Small intestine (tissue), 7 donors: Measurements from ENCODE around the gene BPNT1. TPM values are rescaled to one million over a fixed set of nuclear protein-coding genes. Genes with fewer than 3 reads are reported as not detected.

ENCODE experiments used
- DNase-seq, 2 donors: peaks; one replicate each; pipeline versions ENCODE4 v3.0.0 to v3.0.0-alpha.2; 2013
- FAIRE-seq: peaks from 2 replicates; lab custom pipeline; 2012; peaks lifted over from hg19 to GRCh38; lab: Jason Lieb, UNC
- H3K27ac ChIP-seq, 3 donors: one replicate each; pipeline ENCODE4 v1.5.1; 2013; ENCODE audit warnings: low read length in 2 of 3, mild to moderate bottlenecking in 2 of 3, control low read depth in 1 of 3, inconsistent platforms in 1 of 3, low read depth in 1 of 3, moderate library complexity in 1 of 3
- H3K27me3 ChIP-seq, 3 donors: one replicate each; pipeline ENCODE4 v1.6.1; 2013; ENCODE audit warnings: low read length in 3 of 3, inconsistent platforms in 1 of 3; ENCODE audit not compliant: control insufficient read depth in 3 of 3, insufficient read depth in 3 of 3
- H3K36me3 ChIP-seq, 3 donors: one replicate each; pipeline ENCODE4 v1.6.1; 2013; ENCODE audit warnings: low read length in 3 of 3, inconsistent platforms in 1 of 3, low read depth in 1 of 3, mild to moderate bottlenecking in 1 of 3, moderate library complexity in 1 of 3; ENCODE audit not compliant: control insufficient read depth in 3 of 3, insufficient read depth in 2 of 3
- H3K4me1 ChIP-seq, 3 donors: one replicate each; pipeline ENCODE4 v1.6.1; 2013; ENCODE audit warnings: low read length in 2 of 3, inconsistent platforms in 1 of 3, low read depth in 1 of 3, mild to moderate bottlenecking in 1 of 3, moderate library complexity in 1 of 3; ENCODE audit not compliant: control insufficient read depth in 3 of 3, insufficient read depth in 2 of 3
- H3K4me3 ChIP-seq, 3 donors: one replicate each; pipeline ENCODE4 v1.5.1; 2013; ENCODE audit warnings: low read length in 3 of 3, control low read depth in 1 of 3, inconsistent platforms in 1 of 3, low read depth in 1 of 3, mild to moderate bottlenecking in 1 of 3, moderate library complexity in 1 of 3
- H3K9me3 ChIP-seq, 2 donors: one replicate each; pipeline ENCODE4 v1.6.1; 2013; ENCODE audit warnings: low read depth in 1 of 2, low read length in 1 of 2; ENCODE audit not compliant: control insufficient read depth in 2 of 2, insufficient read depth in 1 of 2
- WGBS, 3 donors: extraction: QIAGEN DNeasy Blood & Tissue Kit; methylation state at CpG; one replicate each; pipeline ENCODE4 v1.1.7; 2013; 5-methylcytosine and 5-hydroxymethylcytosine counted together
- polyA plus RNA-seq, 4 donors: library from polyadenylated mRNA; stranded (reverse) in 3 of 4; unstranded in 1 of 4; fragments of 200-250 nt in 3 of 4; fragments of 120-200 nt in 1 of 4; gene quantifications; one replicate each; pipeline versions ENCODE4 v1.2.1 to v1.2.3, GENCODE V29; 2013
- donor health status: healthy with polysubstance abuse.
- donor health status: control.
- donor health status: control.
- donor health status: Bipolar disorder and iron deficiency.
- donor health status: healthy.

BPNT1 gene
- polyA plus RNA-seq, 4 donors = 40.9 to 90.1 (median 64.7) TPM

DNA sequence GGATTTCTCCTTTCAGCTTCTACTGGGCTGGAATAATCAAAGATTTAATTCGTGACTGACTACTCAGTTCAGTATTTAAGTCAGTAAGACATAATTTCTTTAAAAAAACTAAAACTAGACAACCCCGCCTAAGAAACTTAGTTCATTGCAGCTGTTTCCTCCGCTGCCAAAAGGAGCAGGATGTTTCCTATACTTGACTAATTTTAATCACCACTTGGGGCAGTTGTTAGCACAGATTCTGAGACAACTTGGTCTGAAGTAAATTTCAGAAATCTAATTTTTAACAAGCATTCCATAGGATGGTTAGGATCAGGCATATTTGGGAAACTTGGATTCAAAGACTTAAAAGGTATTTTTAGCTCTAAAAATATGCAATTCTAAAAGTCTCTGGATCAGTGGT, 77.3 kb downstream of the BPNT1 start:
- FAIRE-seq (no peak), DNase-seq (no peak)
- Histone ChIP-seq H3K9me3 (no peaks in the 10 kb centered on the region), H3K4me1 (no peaks in the 10 kb centered on the region), H3K27ac (no peak overlapping the region), H3K36me3 (peaks cover 11 to 24% (median 16%) of the 10 kb centered on the region in 3 donors), H3K4me3 (no peak overlapping the region), H3K27me3 (no peaks in the 10 kb centered on the region)
- 36 to 77% (median 68%) methylated on average over 3 of the region's 3 CpGs for WGBS, 3 donors

DNA sequence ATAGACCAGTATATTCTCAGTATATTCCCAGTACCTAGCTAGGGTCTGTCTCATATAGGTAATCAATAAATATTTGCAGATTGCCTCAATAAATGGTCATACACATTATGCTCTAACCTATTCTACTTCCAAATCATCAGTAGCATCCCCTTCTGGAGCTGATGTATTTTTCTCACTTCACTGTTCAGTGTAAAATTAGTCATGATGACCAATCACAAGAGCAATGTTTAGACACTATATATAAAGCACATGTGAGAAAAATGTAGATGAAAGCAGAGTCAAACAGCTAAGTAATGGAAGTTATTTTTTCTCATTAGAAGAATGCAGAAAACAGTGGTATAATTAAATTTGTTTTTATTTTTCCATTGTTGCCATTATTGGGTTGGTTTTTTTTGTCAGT, 78.0 kb downstream of the BPNT1 start:
- no peak overlapping the region for H3K4me3 ChIP-seq
- H3K9me3 ChIP-seq = no peaks in the 10 kb centered on the region
- no peak overlapping the region for H3K27ac ChIP-seq
- no peaks in the 10 kb centered on the region for H3K27me3 ChIP-seq
- DNase-seq (no peak), FAIRE-seq (no peak)
- H3K36me3 ChIP-seq = peaks cover 9 to 20% (median 16%) of the 10 kb centered on the region in 3 donors
- H3K4me1 ChIP-seq = no peaks in the 10 kb centered on the region

Other genes starting within 250 kb of the BPNT1 start
- gene SLC30A10, start 161.2 kb downstream of the BPNT1 start, polyA plus RNA-seq = 10 to 100 TPM in 1 of 4 donors, 1 to 10 TPM in 3; 4.7 to 22.5 (median 7.0) TPM
- 10 to 100 TPM; 14.1 to 76.0 (median 53.2) TPM for gene EPRS1, start 43.3 kb downstream of the BPNT1 start, polyA plus RNA-seq
- gene IARS2, start 4.3 kb upstream of the BPNT1 start, polyA plus RNA-seq = 10 to 100 TPM; 12.3 to 85.7 (median 40.8) TPM
- 10 to 100 TPM in 1 of 4 donors, 1 to 10 TPM in 3; 3.5 to 24.8 (median 7.7) TPM for gene RAB3GAP2, start 182.7 kb upstream of the BPNT1 start, polyA plus RNA-seq